HG02981 (cell line): Measurements from ENCODE around the gene EIF1.
A peak's percentile ranks its signal among the peaks of the same experiment; 100 is the strongest.
"Not testable (repeated sequence)": the region's sequence is repeated elsewhere in the genome, so short reads cannot be mapped to it uniquely, and the experiment has no call there.

ENCODE experiments used
- ATAC-seq: cut with Tn5 transposase; IDR thresholded peaks from one replicate; pipeline ENCODE4 v1.9.1; 2021; ENCODE audit warnings: mild to moderate bottlenecking, moderate library complexity; ENCODE audit not compliant: unreplicated experiment

EIF1 gene

GRCh38 chr17:41678411-41678906, 10.2 kb upstream of the EIF1 start:
- ATAC-seq = peak; percentile 28

GRCh38 chr17:41678907-41679739, 9.6 kb upstream of the EIF1 start:
- ATAC-seq = peak; percentile 63

- no peak for ATAC-seq
These were observed 8.8 kb upstream of the EIF1 start for GRCh38 chr17:41679740-41680425.

- no peak for ATAC-seq
These were observed 8.2 kb upstream of the EIF1 start for GRCh38 chr17:41680426-41681040.

- no peak for ATAC-seq
These were observed 6.9 kb upstream of the EIF1 start for GRCh38 chr17:41681776-41682175.

- no peak for ATAC-seq
These were observed 6.1 kb upstream of the EIF1 start for GRCh38 chr17:41682631-41683030.

GRCh38 chr17:41683441-41684007, 5.2 kb upstream of the EIF1 start:
- ATAC-seq = no peak

GRCh38 chr17:41684035-41684434, 4.7 kb upstream of the EIF1 start:
- no peak for ATAC-seq

GRCh38 chr17:41685753-41686152, 2.9 kb upstream of the EIF1 start:
- ATAC-seq = not testable (repeated sequence)

GRCh38 chr17:41686281-41686680, 2.4 kb upstream of the EIF1 start:
- no peak for ATAC-seq

- no peak for ATAC-seq
These were observed 651 bp upstream of the EIF1 start for GRCh38 chr17:41687828-41688640.

GRCh38 chr17:41689497-41690299, 1.0 kb downstream of the EIF1 start:
- ATAC-seq = no peak

GRCh38 chr17:41690497-41690896, 1.8 kb downstream of the EIF1 start:
- no peak for ATAC-seq

GRCh38 chr17:41691031-41691777, 2.5 kb downstream of the EIF1 start:
- ATAC-seq = no peak

GRCh38 chr17:41692722-41693521, 4.2 kb downstream of the EIF1 start:
- no peak for ATAC-seq

- ATAC-seq = no peak
These were observed 6.5 kb downstream of the EIF1 start for GRCh38 chr17:41695134-41695661.

- ATAC-seq = no peak
These were observed 7.5 kb downstream of the EIF1 start for GRCh38 chr17:41695954-41696757.
